Colon (tissue), 2 donors: ENCODE results near the gene NUP210L.

Source experiments
- FAIRE-seq: peaks from 2 replicates; lab custom pipeline; 2012; peaks lifted over from hg19 to GRCh38; lab: Jason Lieb, UNC
- donor health status: control.
- donor health status: control.

Gene NUP210L

GRCh38 chr1:153963850-153964331, 191.0 kb downstream of the NUP210L start:
- no peak for FAIRE-seq

- no peak for FAIRE-seq
Observed at GRCh38 chr1:153963030-153963849, 191.6 kb downstream of the NUP210L start, which contains the start of gene SLC39A1. Gene SLC39A1, minus strand, starts transcription at chr1:153963537. Its CDS starts 822 bp downstream, at chr1:153962715.

GRCh38 chr1:153962088-153963029, 192.5 kb downstream of the NUP210L start:
- no peak for FAIRE-seq

- no peak for FAIRE-seq
Observed at GRCh38 chr1:153961421-153961820, 193.5 kb downstream of the NUP210L start.

- no peak for FAIRE-seq
Observed at GRCh38 chr1:153960206-153960605, 194.7 kb downstream of the NUP210L start.

GRCh38 chr1:153959454-153959853, 195.4 kb downstream of the NUP210L start:
- no peak for FAIRE-seq

- FAIRE-seq = no peak
Observed at GRCh38 chr1:153958961-153959260, 196.0 kb downstream of the NUP210L start.

- FAIRE-seq = no peak
Observed at GRCh38 chr1:153958111-153958960, 196.5 kb downstream of the NUP210L start, which contains the start of gene CRTC2. Gene CRTC2, minus strand, starts transcription at chr1:153958612. Its CDS starts 115 bp downstream, at chr1:153958497.

GRCh38 chr1:153957744-153958110, 197.1 kb downstream of the NUP210L start:
- FAIRE-seq = no peak

- no peak for FAIRE-seq
Observed at GRCh38 chr1:153956997-153957715, 197.7 kb downstream of the NUP210L start.

- no peak for FAIRE-seq
Observed at GRCh38 chr1:153954826-153955225, 200.0 kb downstream of the NUP210L start.

GRCh38 chr1:153953859-153954365, 201.0 kb downstream of the NUP210L start:
- no peak for FAIRE-seq

GRCh38 chr1:153951801-153952200, 203.1 kb downstream of the NUP210L start:
- no peak for FAIRE-seq

- FAIRE-seq = no peak
Observed at GRCh38 chr1:153951183-153951582, 203.7 kb downstream of the NUP210L start.

- FAIRE-seq = no peak
Observed at GRCh38 chr1:153946622-153947241, 208.1 kb downstream of the NUP210L start, which contains the start of gene DENND4B. Gene DENND4B, minus strand, starts transcription at chr1:153946718. Its CDS starts 2,344 bp downstream, at chr1:153944374.

GRCh38 chr1:153945795-153946621, 208.9 kb downstream of the NUP210L start:
- FAIRE-seq = no peak

GRCh38 chr1:153945131-153945794, 209.6 kb downstream of the NUP210L start:
- no peak for FAIRE-seq

GRCh38 chr1:153944827-153945117, 210.1 kb downstream of the NUP210L start:
- FAIRE-seq = no peak
